OCI-LY1 (cell line): Measurements from ENCODE around the gene PNLIPRP2.

Experiments
- CTCF ChIP-seq: fragments of 200-600 bp; sonication (generic), shearing (Covaris generic); IDR thresholded peaks from 2 replicates; pipeline ENCODE4 v1.5.1; 2017; ENCODE audit warnings: mild to moderate bottlenecking, antibody characterized with exemption, low read length, moderate library complexity, mixed read lengths
- EZH2 ChIP-seq: fragments of 200-600 bp; sonication (generic), shearing (Covaris generic); IDR thresholded peaks from 2 replicates; pipeline ENCODE4 v1.8.0; 2017; ENCODE audit warnings: borderline replicate concordance, mixed run types, mild to moderate bottlenecking, antibody characterized with exemption, low read length, moderate library complexity, mixed read lengths

GRCh38 chr10:116688741-116689495 lies 68.2 kb downstream of the PNLIPRP2 start:
- no peak for TF ChIP-seq CTCF
- TF ChIP-seq EZH2 = no peak
